Glutamatergic neuron (in vitro differentiated cells): ENCODE measurements around the gene OR7C1. TPM values are rescaled to one million over a fixed set of nuclear protein-coding genes. Genes with fewer than 3 reads are reported as not detected.
A peak's percentile ranks its signal among the peaks of the same experiment; 100 is the strongest.

Experiments used
- DNase-seq: peaks from one replicate; pipeline ENCODE4 v3.0.0; 2022
- H3K27ac Mint-ChIP-seq: one replicate; pipeline ENCODE4 v1.8.0; 2020; ENCODE audit warnings: mild to moderate bottlenecking, mixed read lengths, inconsistent platforms; ENCODE audit not compliant: unreplicated experiment
- H3K27me3 Mint-ChIP-seq: one replicate; pipeline ENCODE4 v1.8.0; 2020; ENCODE audit warnings: mild to moderate bottlenecking, moderate library complexity, mixed read lengths, inconsistent platforms; ENCODE audit not compliant: unreplicated experiment
- H3K36me3 Mint-ChIP-seq: one replicate; pipeline ENCODE4 v1.8.0; 2020; ENCODE audit warnings: mild to moderate bottlenecking, mixed read lengths, inconsistent platforms; ENCODE audit not compliant: unreplicated experiment
- H3K4me1 Mint-ChIP-seq: one replicate; pipeline ENCODE4 v1.8.0; 2020; ENCODE audit warnings: mild to moderate bottlenecking, low read depth, mixed read lengths, inconsistent platforms; ENCODE audit not compliant: unreplicated experiment
- H3K4me3 Mint-ChIP-seq: one replicate; pipeline ENCODE4 v1.8.0; 2020; ENCODE audit warnings: mild to moderate bottlenecking, mixed read lengths, inconsistent platforms; ENCODE audit not compliant: unreplicated experiment
- H3K9me3 Mint-ChIP-seq: one replicate; pipeline ENCODE4 v1.8.0; 2020; ENCODE audit warnings: mild to moderate bottlenecking, moderate library complexity, mixed read lengths, inconsistent platforms; ENCODE audit not compliant: unreplicated experiment
- CTCF ChIP-seq: fragments of 200-600 bp; sonication (generic); IDR thresholded peaks from one replicate; pipeline ENCODE4 v1.5.0; 2021; ENCODE audit not compliant: partially characterized antibody, unreplicated experiment
- total RNA-seq: library from RNA; stranded (reverse); fragmentation: NEBNext Ultra II Directional; extraction: Animal tissue kit (Norgen Biotek cat#: 25700); gene quantifications from one replicate; pipeline ENCODE4 v1.2.1, GENCODE V29; 2021; ENCODE audit not compliant: unreplicated experiment

Gene OR7C1
- total RNA-seq, 1 donor from 2014 or later, result not detected

DNA sequence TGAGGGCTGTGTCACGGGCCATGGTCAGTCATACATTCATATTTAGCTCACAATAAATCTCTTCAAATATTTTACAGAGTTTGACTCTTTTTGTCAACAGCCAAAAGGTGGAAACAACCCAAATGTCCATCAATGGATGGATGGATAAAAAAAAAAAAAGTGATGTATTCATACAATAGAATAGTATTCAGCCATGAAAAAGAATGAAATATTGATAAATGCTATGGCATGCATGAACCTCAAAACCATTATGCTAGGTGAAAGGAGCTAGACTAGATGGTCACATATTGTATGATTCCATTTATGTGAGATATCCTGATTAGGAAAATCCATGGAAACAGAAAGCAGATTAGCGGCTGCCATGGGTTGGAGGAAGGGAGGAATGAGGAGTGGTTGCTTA is 72.9 kb downstream of the OR7C1 start:
- no peak for DNase-seq
- Mint-ChIP-seq H3K36me3 (peaks cover 5% of the 10 kb centered on the region), H3K9me3 (no peaks in the 10 kb centered on the region), H3K27me3 (peaks cover 9% of the 10 kb centered on the region), H3K4me1 (no peaks in the 10 kb centered on the region), H3K4me3 (no peak overlapping the region), H3K27ac (no peak overlapping the region)
- no peak for TF ChIP-seq CTCF

DNA sequence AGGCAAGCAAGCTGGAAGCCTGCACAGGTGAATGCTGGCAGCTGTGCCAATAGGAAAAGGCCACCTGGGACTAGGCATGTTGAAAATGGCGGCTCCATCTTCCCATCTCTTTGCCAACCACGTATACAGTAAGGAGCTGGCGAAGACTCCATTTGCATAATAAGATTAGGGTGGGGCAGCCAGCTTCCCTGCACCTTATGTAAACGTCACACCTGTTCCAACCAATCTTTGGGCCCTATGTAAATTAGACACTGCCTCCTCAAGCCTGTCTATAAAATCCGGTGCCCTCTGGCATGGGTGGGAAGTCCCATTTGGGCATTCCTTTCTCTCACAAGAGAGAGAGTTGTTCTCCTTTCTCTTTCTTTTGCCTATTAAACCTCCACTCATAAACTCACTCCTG is 73.4 kb downstream of the OR7C1 start:
- peaks cover 5% of the 10 kb centered on the region for H3K36me3 Mint-ChIP-seq
- no peaks in the 10 kb centered on the region for H3K9me3 Mint-ChIP-seq

GRCh38 chr19:14758816-14759215 is 76.2 kb downstream of the OR7C1 start:
- H3K9me3 Mint-ChIP-seq, result peaks cover 2% of the 10 kb centered on the region
- H3K27ac Mint-ChIP-seq, result no peak overlapping the region
- peaks cover 5% of the 10 kb centered on the region for H3K36me3 Mint-ChIP-seq
- H3K27me3 Mint-ChIP-seq, result peaks cover 4% of the 10 kb centered on the region
- DNase-seq, result no peak
- H3K4me3 Mint-ChIP-seq, result peak overlapping the region; percentile 40
- TF ChIP-seq CTCF, result no peak
- no peaks in the 10 kb centered on the region for H3K4me1 Mint-ChIP-seq

More for the DNA sequence above, 73.4 kb downstream of the OR7C1 start:
- no peak for DNase-seq
- no peak overlapping the region for H3K4me3 Mint-ChIP-seq
- no peak for TF ChIP-seq CTCF
- H3K4me1 Mint-ChIP-seq, result no peaks in the 10 kb centered on the region
- no peak overlapping the region for H3K27ac Mint-ChIP-seq
- peaks cover 9% of the 10 kb centered on the region for H3K27me3 Mint-ChIP-seq

GRCh38 chr19:14748601-14749000 is 86.4 kb downstream of the OR7C1 start:
- no peak for DNase-seq
- Mint-ChIP-seq H3K27me3 (no peaks in the 10 kb centered on the region), H3K4me3 (no peak overlapping the region), H3K27ac (no peak overlapping the region), H3K36me3 (peaks cover 6% of the 10 kb centered on the region), H3K9me3 (peaks cover 2% of the 10 kb centered on the region), H3K4me1 (no peaks in the 10 kb centered on the region)
- no peak for TF ChIP-seq CTCF

Other genes with a start within 250 kb of the OR7C1 start
- gene ADGRE3, start 160.3 kb downstream of the OR7C1 start, total RNA-seq, result not detected
- 32.9 TPM for gene ZNF333, start 145.1 kb downstream of the OR7C1 start, total RNA-seq
- gene ADGRE2, start 56.6 kb downstream of the OR7C1 start, total RNA-seq, result 0.66 TPM
- not detected for gene OR7A5, start within 50 bp of the OR7C1 start, total RNA-seq
- not detected for gene OR7A10, start 13.7 kb upstream of the OR7C1 start, total RNA-seq
- gene OR7A17, start 50.9 kb upstream of the OR7C1 start, total RNA-seq, result not detected
- not detected for gene OR7C2, start 106.3 kb upstream of the OR7C1 start, total RNA-seq
- gene SLC1A6, start 144.7 kb upstream of the OR7C1 start, total RNA-seq, result 22.8 TPM
- gene CASP14, start 214.3 kb upstream of the OR7C1 start, total RNA-seq, result not detected
- gene OR1I1, start 247.0 kb upstream of the OR7C1 start, total RNA-seq, result not detected